K562 (cell line): ENCODE measurements around the gene SNUPN.

ENCODE experiments used
- CHD1 ChIP-seq: fragments of 200-600 bp; sonication (generic); IDR thresholded peaks from one replicate; pipeline ENCODE4 v1.6.1; 2012; ENCODE audit warnings: mild to moderate bottlenecking, moderate library complexity, low read length, inconsistent platforms
- POLR2AphosphoS5 ChIP-seq: IDR thresholded peaks from 2 replicates; pipeline ENCODE4 v1.6.1; 2011; ENCODE audit warnings: mild to moderate bottlenecking, low read depth, low read length, moderate library complexity; ENCODE audit not compliant: control insufficient read depth, insufficient read depth
- ZNF12 ChIP-seq: sonication (generic); formaldehyde crosslinking; IDR thresholded peaks from 2 replicates; pipeline ENCODE4 v1.4.0; 2020; ENCODE audit warnings: mild to moderate bottlenecking, missing genetic modification reagents
- ZNF263 ChIP-seq: sonication (generic); formaldehyde crosslinking; IDR thresholded peaks from 2 replicates; pipeline ENCODE4 v1.8.0; 2022; ENCODE audit warnings: mild to moderate bottlenecking, missing genetic modification reagents, borderline replicate concordance

- TF ChIP-seq ZNF263 (CRISPR knock-in tag) (no peak), ZNF12 (CRISPR knock-in tag) (no peak), CHD1 (no peak), POLR2AphosphoS5 (no peak)
These were observed 23.7 kb upstream of the SNUPN start for GRCh38 chr15:75649045-75649761.
